D721Med (cell line): Measurements from ENCODE around the gene DNAH5.

Experiments
- DNase-seq: peaks from one replicate; pipeline ENCODE4 v3.0.0; 2011; ENCODE audit warnings: low spot score; ENCODE audit not compliant: insufficient read length
- FAIRE-seq: peaks from 2 replicates; lab custom pipeline; 2011; peaks lifted over from hg19 to GRCh38; lab: Jason Lieb, UNC
- TF ChIP-seq, protein P1 (sequence below): IDR thresholded peaks from 2 replicates; pipeline ENCODE4 v1.5.1; 2012; ENCODE audit warnings: mild to moderate bottlenecking, control low read depth; ENCODE audit not compliant: insufficient read depth; ENCODE audit errors: missing control alignments

Gene DNAH5

DNA sequence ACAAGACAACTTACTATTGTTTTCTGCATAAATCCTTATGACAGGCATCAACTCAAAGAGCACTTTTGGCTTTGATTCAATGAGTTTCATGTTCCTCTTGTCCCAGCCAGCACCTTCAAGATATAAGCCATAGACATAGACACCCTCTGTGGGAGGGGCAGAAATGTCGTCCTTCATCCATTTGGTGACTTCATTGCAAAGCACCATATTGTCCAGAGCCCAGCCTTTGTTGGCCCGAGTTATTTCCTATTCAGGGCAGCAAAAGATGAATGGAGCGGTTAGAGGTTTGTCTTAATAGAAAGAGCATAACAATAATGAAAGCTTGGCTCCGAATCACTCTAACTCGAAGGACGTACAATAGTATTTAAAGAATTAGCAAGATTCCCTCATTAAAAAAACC is 243.9 kb downstream of the DNAH5 start:
- no peak for FAIRE-seq
- TF ChIP-seq, protein P1, sequence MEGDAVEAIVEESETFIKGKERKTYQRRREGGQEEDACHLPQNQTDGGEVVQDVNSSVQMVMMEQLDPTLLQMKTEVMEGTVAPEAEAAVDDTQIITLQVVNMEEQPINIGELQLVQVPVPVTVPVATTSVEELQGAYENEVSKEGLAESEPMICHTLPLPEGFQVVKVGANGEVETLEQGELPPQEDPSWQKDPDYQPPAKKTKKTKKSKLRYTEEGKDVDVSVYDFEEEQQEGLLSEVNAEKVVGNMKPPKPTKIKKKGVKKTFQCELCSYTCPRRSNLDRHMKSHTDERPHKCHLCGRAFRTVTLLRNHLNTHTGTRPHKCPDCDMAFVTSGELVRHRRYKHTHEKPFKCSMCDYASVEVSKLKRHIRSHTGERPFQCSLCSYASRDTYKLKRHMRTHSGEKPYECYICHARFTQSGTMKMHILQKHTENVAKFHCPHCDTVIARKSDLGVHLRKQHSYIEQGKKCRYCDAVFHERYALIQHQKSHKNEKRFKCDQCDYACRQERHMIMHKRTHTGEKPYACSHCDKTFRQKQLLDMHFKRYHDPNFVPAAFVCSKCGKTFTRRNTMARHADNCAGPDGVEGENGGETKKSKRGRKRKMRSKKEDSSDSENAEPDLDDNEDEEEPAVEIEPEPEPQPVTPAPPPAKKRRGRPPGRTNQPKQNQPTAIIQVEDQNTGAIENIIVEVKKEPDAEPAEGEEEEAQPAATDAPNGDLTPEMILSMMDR: no peak
- DNase-seq: no peak

DNA sequence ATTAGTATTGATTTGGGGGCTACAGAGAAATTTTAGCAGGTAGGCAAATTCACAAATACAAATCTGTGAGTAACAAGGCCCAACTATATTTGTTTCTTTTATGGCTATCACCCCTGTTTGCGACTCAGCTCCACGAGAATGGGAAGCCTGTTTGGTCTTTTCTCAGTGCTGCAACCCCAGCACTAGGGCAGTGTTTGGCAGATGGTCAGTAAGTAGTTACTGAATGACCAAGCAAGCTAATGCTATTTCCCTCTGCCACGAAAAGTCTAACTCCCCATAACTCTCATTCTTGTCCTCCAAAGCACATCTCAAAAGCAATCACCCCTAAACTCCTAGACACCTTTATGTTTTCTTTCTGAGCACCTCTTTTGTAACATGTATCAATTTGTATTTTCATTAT is 245.6 kb downstream of the DNAH5 start:
- DNase-seq (no peak), FAIRE-seq (no peak)
- TF ChIP-seq, protein P1: no peak

DNA sequence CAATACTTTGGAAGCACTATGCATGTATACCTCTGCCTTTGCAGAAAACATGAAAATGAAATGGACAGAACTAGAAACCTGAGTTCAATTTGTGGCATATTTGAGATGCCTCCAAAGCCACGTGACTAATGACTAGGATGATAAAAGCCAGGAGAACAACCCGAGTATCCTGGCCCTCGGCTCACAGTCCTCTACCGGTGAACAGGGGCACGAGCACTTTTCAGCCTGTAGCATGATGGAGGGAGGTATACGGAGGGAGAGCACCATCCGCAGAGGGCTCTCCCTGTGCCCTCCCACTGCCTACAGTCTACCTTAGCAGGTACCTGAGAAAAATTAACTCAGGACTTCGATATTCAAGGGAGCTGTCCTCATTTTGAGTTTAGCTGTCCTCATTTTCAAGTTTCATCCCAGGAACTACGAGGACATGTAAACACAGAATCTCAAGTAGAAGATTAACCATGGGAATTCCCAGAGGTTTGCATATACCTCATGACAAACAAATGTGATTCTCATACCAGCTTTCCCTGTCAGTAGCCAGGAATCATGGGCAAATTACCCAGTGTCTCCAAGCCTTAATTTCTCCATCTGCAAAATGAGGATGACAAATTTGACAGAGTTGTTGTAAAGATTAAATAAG is 249.3 kb downstream of the DNAH5 start:
- no peak for FAIRE-seq
- DNase-seq: no peak
- TF ChIP-seq, protein P1: no peak

DNA sequence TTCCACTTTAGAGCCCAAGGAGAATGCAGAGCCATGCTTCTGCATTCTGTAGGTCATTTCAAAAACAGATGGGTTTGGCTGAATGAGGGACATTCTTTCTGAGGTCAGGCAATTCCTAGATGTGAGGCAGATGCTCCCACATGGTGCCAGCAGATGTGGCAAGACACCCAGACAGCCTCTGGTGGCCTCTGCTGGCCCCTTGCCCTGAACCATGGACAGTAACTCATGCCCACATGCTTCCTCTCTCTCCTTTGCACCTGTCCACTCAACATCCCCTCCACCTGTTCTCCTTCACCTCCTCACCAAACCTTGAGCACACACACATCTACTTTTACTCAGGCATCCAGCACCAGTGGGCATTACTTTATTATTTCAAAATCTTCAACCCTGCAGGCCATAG is 252.3 kb downstream of the DNAH5 start:
- TF ChIP-seq, protein P1: no peak
- DNase-seq (no peak), FAIRE-seq (no peak)

DNA sequence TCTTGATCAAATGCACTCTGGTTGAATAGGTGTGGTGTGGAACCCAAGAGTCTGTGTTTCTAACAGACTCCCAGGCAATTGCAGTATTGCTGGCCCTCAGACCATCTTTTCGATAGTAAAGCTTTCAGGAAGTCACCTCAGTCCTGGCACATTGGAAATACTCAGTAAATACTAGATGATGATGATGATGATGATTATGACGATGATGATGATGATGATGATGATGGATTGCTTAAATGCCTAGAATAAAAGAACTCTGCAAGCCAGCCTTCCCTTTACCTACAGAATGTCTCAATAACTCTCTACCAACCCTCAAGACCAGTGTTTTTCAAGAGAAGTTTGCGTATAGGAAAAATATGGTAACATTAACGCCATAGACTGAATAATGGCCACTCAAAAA is 268.0 kb downstream of the DNAH5 start:
- no peak for DNase-seq
- FAIRE-seq: no peak
- TF ChIP-seq, protein P1: no peak

DNA sequence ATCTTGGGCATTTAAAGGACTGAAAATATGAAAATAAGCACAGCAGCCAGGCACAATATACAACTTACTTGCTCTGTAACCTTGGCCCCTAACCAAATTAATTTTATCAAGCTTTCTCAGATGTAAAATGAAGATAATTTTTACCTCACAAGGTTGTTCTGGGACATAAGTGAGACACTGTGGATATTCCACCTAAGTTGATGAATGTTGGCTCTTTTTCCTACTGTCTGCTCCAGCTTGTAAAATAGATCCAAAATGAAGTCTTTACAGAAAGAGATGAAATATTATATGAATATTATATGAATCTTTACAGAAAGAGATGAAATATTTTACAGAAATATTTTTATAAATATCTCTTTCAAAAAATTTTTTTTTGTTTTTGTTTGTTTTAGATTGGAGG is 270.1 kb downstream of the DNAH5 start:
- FAIRE-seq (no peak), DNase-seq (no peak)
- TF ChIP-seq, protein P1: no peak

DNA sequence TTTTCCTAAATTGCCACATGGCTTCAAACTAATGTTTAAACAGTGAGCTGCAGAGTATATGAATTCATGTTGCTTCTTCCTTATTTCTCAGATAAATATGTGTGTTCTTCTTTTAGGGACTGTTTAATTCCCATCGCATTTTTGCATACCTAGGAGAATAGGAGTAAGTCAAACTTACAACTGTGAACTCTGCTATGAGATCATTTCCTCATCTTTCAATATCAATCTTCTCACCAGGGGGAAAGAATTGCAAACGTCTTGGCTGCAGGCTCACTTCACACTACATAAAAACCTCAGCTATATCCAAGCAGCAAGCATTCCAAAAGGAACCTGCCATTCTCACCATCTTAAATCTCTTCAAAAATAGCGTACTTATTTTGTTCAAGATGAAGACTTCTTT is 271.0 kb downstream of the DNAH5 start:
- TF ChIP-seq, protein P1: no peak
- FAIRE-seq (no peak), DNase-seq (no peak)
